NCI-H774 (cell line): ENCODE data around the gene ZFTA.
"Not testable (repeated sequence)": the region's sequence is repeated elsewhere in the genome, so short reads cannot be mapped to it uniquely, and the experiment has no call there.

ENCODE experiments used
- DNase-seq: peaks from one replicate; lab custom pipeline; 2025; lab: John Stamatoyannopoulos, UW

ZFTA gene

DNA sequence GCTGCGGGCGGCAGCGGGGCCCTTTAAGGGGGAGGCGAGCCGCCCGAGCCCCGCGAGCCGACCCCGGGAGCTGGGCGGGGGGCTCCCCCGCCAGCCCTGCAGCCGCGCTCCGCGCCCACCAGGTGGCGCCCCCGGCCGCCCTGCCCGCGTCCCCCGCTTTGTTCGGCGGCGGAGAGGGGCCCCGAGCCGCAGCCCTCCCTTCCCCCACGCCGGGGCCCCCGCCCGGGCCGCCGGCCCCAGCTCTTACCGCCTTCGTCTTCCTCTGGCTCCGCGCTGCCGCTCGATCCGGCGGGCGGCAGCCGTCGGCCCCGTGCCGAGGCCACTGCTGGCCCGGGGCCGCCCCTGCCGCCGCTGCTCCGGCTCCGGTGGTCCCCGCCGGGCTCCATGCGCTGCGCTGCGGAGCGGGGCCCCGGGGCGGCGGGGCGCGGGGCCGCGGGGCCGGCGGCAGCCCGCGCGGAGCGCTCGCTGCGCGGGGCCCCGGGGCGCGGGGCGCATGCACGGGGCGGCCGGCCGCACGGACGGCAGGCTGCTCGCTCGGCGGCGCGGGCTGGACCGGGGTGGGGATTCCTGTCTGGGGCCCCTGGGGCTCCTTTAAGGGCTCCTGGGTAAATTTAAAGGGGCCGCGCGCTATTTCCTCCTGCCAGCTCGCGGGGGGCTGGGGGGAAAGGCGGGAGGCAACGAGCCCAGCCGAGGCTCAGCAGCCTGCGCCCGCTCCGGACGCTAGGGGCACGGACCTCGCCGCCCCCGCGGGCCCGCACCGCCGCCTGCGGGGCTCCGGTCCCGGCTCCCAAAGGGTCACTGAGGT is at the start of gene ZFTA:
Gene ZFTA, minus strand, starts transcription at position 539 of the 805 bp plus-strand sequence. Its CDS starts 153 bp downstream, at position 386.
- DNase-seq, result peak; percentile 24

DNA sequence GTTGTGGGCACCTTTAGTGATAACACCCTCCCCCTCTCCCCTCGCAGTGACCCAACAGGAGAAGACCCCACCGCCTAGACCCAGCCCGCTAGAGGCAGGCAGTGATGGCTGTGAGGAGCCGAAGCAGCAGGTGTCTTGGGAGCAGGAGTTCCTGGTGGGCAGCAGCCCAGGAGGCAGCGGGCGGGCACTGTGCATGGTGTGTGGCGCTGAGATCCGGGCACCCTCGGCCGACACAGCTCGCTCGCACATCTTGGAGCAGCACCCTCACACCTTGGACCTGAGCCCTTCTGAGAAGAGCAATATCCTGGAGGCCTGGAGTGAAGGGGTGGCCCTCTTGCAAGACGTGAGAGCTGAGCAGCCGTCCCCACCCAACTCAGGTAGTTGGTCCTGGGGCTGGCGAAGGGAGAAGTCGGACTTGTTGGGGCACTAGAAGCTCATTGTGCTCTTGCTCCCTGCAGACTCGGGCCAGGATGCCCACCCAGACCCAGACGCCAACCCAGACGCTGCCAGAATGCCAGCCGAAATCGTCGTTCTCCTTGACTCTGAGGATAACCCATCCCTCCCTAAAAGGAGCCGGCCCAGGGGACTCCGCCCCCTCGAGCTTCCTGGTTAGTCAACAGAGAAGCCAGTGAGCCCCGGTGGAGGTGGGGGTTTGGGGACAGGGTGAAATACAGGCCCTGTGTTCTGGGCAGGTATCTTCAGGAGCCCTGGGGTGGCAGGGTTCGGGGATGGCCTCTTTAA is 49.4 kb upstream of the ZFTA start:
- no peak for DNase-seq

DNA sequence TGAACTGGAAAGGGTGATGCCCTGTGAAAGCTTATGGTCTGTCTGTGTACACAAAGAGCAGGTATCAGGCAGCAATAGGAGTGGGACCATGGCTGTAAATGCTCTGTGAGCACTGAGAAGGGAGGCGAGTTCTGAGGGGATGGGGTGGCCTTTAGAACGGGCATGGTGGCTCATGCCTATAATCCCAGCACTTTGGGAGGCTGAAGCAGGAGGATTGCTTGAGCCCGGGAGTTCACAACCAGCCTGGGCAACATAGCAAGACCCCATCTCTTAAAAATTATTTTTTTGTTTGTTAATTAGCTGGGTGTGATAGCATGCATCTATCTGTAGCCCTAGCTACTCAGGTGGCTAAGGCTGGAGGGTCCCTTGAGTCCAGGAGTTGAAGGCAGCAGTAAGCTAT is 48.2 kb upstream of the ZFTA start:
- DNase-seq, result no peak

- DNase-seq, result no peak
These were observed 47.6 kb upstream of the ZFTA start for GRCh38 chr11:63816166-63816565.

GRCh38 chr11:63814383-63814736 is 45.8 kb upstream of the ZFTA start:
- no peak for DNase-seq

DNA sequence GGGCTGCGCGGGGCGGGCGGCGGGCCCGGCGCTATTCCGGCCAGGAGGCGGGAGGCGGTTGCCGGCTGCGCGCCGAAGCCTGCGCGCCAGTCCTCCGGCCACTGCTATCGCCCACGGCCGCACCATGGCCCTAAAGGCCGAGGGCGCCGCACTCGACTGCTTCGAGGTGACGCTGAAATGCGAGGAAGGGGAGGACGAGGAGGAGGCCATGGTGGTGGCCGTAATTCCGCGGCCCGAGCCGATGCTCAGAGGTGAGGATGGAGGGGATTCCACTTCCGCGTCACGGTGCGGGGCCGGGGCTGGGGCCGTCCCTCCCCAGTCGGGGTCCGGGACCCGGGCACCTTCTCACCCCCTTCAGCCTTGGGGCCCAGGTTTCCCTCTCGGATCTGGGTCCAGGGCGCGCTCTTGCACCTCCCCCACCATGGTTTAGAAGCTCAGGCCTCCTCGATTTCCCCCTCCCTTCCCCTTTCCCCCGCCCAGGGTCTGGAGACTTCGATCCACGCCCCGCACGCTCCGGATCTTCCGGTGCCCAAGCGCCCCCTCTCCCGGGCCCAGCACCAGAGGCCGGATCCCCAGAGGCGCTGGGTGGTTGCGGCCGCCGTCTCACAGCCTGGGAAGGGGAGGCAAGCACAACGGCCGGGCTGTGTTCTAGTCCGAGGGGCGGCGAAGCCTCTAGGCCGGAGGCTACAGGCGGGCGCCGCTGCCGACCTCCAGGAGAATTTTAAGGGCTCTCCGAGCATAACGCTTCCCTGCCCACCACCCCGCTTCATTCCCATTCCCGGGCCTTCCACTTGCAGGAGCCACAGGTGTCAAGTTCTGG is 45.2 kb upstream of the ZFTA start:
- DNase-seq, result peak; percentile 15

- DNase-seq, result peak; percentile 90
These were observed 44.5 kb upstream of the ZFTA start, which contains the start of gene SPINDOC for GRCh38 chr11:63813035-63813562. TSS of gene SPINDOC (plus strand) at chr11:63813456. CDS start at chr11:63813687, 231 bp downstream.

GRCh38 chr11:63811522-63811921 is 42.9 kb upstream of the ZFTA start:
- DNase-seq, result no peak

DNA sequence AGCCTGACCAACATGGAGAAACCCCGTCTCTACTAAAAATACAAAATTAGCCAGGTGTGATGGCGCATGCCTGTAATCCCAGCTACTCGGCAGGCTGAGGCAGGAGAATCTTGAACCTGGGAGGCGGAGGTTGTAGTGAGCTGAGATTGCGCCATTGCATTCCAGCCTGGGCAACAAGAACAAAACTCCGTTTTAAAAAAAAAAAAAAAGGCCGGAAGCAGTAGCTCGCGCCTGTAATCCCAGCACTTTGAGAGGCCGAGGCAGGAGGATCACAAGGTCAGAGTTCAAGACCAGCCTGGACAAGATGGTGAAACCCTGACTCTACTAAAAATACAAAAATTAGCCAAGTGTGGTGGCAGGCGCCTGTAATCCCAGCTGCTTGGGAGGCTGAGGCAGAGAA is 41.8 kb upstream of the ZFTA start:
- DNase-seq, result not testable (repeated sequence)

- DNase-seq, result no peak
These were observed 37.4 kb upstream of the ZFTA start for GRCh38 chr11:63805844-63806415.

DNA sequence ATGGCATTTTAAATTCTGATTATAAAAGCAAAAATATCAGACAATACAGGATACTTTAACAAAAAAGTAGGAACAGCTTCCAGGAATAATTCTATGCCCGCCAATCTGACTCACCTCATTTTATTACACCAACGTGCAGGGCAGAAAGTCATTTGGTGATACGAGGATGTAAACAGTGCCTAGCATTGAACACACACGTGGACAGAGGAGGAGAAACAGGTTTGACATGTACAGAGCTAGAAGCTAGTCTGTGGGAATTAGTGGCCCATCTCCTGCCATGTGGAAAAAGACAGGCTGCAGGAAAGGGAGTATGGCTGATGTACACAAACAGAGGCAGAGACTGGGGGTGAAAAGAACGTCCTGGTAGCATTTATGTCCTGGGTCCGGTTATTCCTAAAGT is 35.7 kb upstream of the ZFTA start:
- no peak for DNase-seq

DNA sequence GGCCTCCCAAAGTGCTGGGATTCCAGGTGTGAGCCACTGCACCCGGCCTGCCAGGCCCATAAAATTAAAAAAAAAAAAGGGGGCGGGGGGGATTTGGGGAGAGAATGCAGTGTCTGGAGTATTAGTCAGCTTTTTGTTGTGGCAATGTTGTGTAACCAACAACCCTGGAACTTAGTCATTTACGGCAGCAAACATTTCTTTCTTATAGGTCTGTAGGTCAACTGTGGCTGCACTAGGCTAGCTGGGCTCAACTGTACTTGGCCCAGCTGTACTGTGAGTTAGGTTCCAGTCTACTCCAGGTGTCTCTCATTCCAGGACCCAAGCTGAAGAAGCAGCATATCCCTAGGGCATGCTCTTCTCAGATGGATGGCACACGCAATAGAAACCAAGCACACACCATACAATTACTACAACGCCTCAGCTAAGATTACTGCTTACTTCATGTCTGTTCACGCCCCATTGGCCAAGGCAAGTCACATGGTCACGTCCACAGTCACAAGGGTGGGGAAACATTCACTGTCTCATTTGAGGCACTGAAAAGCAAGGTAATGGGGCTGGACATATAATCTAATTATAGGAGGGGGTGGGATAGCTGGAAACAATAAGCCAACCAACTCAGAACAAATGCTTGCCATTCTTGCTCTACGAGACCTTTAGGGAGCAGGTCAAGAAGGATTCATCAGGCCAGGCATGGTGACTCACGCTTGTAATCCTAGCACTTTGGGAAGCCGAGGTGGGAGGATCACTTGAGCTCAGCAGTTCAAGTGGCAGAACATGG is 34.3 kb upstream of the ZFTA start:
- DNase-seq, result no peak

DNA sequence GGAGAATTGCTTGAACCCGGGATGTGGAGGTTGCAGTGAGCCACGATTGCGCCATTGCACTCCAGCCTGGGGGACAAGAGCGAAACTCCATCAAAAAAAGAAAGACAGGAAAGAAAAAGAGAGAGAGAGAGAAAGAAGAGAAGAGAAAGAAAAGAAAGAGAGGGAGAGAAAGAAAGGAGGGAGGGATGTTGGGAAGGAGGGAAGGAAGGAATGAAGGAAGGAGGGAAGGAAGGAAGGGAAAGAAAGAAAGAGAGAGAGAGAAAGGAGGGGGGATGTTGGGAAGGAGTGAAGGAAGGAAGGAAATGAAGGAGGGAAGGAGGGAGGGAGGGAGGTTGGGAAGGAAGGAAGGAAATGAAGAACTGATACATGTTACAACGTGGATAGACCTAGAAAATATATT is 32.3 kb upstream of the ZFTA start:
- DNase-seq, result no peak

DNA sequence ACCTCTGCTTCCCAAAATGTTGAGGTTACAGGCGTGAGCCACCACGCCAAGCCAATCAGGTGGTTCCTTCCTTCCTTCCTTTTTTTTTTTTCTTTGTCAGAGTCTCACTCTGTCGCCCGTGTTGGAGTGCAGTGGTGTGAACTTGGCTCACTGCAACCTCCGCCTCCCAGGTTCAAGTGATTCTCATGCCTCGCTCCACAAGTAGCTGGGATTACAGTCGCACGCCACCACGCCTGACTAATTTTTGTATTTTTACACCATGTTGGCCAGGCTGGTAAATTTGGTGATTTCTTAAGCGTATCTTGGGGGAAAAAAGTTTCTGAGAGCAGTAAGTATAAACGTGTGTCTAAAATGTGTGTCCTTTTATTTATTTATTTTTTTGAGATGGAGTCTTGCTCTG is 26.5 kb upstream of the ZFTA start:
- DNase-seq, result no peak

- no peak for DNase-seq
These were observed 24.6 kb upstream of the ZFTA start for GRCh38 chr11:63793161-63793560.

- no peak for DNase-seq
These were observed 23.1 kb upstream of the ZFTA start for GRCh38 chr11:63791495-63792167.

GRCh38 chr11:63785823-63786222 is 17.2 kb upstream of the ZFTA start:
- no peak for DNase-seq

- no peak for DNase-seq
These were observed 15.5 kb upstream of the ZFTA start for GRCh38 chr11:63783925-63784592.

- DNase-seq, result no peak
These were observed 14.2 kb upstream of the ZFTA start for GRCh38 chr11:63782749-63783148.

- no peak for DNase-seq
These were observed 10.5 kb upstream of the ZFTA start for GRCh38 chr11:63779039-63779438.
